Measurements from ENCODE around the gene CFAP141.

DNA sequence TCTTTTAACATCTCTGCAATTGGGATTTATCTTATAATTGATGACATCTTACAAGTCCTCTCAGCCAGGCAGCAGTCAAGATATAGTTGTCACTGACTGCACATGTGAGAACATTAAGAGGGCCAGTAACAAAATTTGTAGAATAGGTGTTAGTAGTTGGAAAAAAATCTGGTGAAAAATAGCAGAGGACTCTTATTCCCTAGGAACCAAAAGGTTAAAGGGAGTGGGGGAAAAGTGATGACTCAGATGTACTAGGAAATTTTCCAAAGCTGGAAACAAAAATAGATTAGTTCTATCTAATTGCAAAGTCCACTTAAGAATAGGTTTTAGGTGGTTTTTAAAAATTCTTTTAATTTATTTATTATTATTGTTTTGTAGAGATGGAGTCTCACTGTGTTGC is 54.8 kb downstream of the CFAP141 start:
- TF ChIP-seq, protein P1, sequence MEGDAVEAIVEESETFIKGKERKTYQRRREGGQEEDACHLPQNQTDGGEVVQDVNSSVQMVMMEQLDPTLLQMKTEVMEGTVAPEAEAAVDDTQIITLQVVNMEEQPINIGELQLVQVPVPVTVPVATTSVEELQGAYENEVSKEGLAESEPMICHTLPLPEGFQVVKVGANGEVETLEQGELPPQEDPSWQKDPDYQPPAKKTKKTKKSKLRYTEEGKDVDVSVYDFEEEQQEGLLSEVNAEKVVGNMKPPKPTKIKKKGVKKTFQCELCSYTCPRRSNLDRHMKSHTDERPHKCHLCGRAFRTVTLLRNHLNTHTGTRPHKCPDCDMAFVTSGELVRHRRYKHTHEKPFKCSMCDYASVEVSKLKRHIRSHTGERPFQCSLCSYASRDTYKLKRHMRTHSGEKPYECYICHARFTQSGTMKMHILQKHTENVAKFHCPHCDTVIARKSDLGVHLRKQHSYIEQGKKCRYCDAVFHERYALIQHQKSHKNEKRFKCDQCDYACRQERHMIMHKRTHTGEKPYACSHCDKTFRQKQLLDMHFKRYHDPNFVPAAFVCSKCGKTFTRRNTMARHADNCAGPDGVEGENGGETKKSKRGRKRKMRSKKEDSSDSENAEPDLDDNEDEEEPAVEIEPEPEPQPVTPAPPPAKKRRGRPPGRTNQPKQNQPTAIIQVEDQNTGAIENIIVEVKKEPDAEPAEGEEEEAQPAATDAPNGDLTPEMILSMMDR (IDR thresholded peaks at IDR 0.05): no peak
- no peak for TF ChIP-seq POLR2A (IDR thresholded peaks at IDR 0.05)

Measured in gastroesophageal sphincter (tissue), 3 donors.